HuH-7.5 (cell line): ENCODE measurements around the gene CYB5D1.

Experiments used
- DNase-seq: peaks from one replicate; pipeline ENCODE4 v3.0.0; 2011; ENCODE audit warnings: low spot score

The CYB5D1 gene

DNA sequence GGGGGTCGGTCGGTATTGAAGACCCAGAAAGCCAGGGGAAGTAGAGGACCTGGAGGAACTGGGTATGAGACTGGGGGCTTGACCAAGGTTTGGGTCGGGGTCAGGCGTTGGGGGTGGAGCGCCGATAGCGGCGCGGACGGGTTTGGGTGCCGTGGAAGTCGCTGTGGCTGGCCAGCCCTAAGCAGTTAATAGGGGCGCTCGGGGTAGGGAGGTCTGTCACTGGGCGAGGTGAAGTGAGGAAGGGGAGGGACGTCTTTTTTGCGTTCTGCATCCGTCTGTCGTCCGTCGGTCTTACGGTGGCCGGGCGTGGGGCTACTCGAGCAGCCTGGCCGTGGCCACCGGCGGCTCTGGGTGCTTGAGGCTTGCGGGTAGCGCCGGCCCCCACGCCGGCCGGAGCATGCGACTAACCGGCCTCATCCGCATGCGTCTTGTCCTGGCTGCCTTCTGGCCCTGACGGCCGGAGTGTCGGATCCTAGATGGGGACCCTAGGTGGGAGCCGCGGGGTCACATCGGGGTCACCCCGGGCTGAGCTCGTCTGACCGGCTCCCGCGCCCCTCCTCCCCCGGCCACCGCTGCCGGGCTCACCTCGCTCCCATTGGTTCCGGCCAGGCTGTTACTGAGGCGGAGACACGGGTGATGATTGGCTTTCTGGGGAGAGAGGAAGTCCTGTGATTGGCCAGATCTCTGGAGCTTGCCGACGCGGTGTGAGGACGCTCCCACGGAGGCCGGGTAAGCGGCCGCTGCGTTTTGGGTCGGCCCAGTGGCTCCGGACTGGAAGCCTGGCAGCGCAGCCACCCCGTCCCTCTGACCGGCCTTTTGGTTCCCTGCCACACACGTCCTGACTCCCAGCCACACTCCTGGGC, 13.3 kb upstream of the CYB5D1 start:
- peak; percentile 96 for DNase-seq

DNA sequence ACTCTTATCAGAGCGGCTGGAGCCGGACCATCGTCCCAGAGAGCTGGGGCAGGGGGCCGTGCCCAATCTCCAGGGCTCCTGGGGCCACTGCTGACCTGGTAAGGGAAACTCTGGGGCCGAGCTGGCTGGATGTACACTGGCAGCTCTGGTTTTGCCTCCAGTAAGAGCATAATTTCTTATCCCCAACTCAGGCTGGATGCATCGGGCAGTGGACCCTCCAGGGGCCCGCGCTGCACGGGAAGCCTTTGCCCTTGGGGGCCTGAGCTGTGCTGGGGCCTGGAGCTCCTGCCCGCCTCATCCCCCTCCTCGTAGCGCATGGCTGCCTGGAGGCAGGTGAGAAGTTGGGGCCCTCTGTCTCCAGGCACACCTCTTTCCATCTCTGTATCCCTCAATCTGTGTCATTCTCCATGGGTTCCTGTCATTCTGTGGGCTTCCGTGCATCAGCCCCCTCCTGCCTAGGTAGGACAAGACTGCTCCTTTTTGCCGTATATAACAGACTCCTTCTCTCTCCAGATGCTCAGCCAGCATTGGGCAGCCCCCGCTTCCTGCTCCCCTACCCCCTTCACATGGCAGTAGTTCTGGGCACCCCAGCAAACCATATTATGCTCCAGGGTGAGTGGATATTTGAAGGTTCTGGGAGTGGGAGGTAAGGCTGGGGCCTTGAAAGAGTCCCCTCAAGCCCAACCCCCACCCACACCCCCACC, 12.3 kb upstream of the CYB5D1 start:
- no peak for DNase-seq

DNA sequence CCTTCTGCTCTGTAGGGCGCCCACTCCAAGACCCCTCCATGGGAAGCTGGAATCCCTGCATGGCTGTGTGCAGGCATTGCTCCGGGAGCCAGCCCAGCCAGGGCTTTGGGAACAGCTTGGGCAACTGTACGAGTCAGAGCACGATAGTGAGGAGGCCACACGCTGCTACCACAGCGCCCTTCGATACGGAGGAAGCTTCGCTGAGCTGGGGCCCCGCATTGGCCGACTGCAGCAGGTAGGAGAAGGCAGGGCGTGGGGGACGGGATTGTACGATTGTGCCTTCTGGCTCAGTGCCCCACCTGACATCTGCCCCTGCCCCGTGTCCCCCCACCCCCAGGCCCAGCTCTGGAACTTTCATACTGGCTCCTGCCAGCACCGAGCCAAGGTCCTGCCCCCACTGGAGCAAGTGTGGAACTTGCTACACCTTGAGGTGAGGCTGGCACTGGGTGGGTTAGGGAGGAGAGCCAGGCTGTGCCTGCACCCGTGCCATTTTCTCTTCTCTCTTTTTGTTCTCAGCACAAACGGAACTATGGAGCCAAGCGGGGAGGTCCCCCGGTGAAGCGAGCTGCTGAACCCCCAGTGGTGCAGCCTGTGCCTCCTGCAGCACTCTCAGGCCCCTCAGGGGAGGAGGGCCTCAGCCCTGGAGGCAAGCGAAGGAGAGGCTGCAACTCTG, 11.6 kb upstream of the CYB5D1 start:
- no peak for DNase-seq

DNA sequence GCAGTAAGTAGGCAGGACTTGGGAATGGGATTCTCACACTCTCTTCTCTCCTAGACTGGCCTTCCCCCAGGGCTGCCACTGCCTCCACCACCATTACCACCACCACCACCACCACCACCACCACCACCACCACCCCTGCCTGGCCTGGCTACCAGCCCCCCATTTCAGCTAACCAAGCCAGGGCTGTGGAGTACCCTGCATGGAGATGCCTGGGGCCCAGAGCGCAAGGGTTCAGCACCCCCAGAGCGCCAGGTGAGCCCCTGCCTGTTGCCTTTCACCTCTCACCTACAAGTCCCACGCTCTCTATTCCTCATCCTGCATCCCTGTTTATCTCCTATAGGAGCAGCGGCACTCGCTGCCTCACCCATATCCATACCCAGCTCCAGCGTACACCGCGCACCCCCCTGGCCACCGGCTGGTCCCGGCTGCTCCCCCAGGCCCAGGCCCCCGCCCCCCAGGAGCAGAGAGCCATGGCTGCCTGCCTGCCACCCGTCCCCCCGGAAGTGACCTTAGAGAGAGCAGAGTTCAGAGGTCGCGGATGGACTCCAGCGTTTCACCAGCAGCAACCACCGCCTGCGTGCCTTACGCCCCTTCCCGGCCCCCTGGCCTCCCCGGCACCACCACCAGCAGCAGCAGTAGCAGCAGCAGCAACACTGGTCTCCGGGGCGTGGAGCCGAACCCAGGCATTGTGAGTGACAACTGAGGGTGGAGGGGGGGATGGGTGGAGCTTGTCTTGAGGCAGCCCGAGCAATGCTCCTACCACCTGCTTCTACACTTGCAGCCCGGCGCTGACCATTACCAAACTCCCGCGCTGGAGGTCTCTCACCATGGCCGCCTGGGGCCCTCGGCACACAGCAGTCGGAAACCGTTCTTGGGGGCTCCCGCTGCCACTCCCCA, 10.8 kb upstream of the CYB5D1 start:
- DNase-seq = no peak

DNA sequence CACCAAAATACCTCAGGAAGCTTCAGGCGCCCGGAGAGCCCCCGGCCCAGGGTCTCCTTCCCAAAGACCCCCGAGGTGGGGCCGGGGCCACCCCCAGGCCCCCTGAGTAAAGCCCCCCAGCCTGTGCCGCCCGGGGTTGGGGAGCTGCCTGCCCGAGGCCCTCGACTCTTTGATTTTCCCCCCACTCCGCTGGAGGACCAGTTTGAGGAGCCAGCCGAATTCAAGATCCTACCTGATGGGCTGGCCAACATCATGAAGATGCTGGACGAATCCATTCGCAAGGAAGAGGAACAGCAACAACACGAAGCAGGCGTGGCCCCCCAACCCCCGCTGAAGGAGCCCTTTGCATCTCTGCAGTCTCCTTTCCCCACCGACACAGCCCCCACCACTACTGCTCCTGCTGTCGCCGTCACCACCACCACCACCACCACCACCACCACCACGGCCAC, 9.6 kb upstream of the CYB5D1 start:
- DNase-seq = no peak

DNA sequence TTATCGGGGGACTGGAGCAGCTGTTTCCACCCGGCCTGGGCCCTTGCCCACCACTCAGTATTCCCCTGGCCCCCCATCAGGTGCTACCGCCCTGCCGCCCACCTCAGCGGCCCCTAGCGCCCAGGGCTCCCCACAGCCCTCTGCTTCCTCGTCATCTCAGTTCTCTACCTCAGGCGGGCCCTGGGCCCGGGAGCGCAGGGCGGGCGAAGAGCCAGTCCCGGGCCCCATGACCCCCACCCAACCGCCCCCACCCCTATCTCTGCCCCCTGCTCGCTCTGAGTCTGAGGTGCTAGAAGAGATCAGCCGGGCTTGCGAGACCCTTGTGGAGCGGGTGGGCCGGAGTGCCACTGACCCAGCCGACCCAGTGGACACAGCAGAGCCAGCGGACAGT, 9.1 kb upstream of the CYB5D1 start:
- no peak for DNase-seq

DNA sequence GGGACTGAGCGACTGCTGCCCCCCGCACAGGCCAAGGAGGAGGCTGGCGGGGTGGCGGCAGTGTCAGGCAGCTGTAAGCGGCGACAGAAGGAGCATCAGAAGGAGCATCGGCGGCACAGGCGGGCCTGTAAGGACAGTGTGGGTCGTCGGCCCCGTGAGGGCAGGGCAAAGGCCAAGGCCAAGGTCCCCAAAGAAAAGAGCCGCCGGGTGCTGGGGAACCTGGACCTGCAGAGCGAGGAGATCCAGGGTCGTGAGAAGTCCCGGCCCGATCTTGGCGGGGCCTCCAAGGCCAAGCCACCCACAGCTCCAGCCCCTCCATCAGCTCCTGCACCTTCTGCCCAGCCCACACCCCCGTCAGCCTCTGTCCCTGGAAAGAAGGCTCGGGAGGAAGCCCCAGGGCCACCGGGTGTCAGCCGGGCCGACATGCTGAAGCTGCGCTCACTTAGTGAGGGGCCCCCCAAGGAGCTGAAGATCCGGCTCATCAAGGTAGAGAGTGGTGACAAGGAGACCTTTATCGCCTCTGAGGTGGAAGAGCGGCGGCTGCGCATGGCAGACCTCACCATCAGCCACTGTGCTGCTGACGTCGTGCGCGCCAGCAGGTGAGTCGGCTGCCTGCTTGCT, 8.6 kb upstream of the CYB5D1 start:
- no peak for DNase-seq

DNA sequence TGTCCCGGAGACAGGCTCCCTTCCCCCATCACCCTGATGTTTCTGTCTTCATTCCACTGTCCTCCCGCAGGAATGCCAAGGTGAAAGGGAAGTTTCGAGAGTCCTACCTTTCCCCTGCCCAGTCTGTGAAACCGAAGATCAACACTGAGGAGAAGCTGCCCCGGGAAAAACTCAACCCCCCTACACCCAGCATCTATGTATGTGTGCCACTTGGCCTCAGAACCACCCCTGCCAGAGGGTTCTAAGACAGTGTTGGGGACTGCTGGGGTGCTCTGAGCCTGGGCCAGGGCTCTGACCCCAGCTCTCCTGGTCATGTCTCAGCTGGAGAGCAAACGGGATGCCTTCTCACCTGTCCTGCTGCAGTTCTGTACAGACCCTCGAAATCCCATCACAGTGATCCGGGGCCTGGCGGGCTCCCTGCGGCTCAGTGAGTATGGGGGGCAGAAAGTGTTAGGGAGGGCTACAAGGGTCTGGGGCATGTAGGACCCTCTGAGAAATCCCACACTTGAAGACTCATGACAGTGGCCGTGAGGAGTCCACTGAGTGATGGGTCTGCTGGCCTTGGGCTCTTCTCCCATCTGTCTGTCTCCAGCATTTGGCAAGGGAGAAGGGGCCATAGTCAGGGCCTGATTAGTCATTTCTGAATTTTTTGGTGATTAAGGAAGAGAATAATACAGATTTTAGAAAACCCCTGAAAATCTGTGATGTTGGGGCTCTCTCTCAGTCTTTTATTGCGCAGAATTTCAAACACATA, 7.9 kb upstream of the CYB5D1 start:
- DNase-seq = no peak

DNA sequence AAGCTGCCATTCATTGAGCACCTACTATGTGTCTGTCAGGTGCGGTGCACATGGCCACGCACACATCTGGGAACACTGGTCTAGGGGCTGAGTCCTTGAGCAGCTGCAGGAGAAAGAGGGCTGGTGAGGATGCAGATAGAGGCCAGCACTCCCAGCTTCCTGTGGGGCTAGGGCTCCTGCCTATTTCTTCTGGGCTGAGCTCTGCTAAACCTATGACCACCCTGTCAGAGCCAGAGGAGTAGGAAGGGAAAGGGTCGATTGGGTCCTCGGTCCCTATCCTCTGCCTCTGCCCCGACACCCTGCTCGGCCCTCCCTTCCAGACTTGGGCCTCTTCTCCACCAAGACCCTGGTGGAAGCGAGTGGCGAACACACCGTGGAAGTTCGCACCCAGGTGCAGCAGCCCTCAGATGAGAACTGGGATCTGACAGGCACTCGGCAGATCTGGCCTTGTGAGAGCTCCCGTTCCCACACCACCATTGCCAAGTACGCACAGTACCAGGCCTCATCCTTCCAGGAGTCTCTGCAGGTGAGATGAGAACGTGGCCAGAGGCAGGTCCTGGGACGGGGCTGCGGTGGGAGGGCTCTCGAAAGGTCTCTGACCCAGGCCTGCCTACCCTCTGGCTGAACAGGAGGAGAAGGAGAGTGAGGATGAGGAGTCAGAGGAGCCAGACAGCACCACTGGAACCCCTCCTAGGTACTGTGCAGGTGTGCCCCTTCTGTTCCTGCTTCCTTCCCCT, 6.9 kb upstream of the CYB5D1 start:
- no peak for DNase-seq

DNA sequence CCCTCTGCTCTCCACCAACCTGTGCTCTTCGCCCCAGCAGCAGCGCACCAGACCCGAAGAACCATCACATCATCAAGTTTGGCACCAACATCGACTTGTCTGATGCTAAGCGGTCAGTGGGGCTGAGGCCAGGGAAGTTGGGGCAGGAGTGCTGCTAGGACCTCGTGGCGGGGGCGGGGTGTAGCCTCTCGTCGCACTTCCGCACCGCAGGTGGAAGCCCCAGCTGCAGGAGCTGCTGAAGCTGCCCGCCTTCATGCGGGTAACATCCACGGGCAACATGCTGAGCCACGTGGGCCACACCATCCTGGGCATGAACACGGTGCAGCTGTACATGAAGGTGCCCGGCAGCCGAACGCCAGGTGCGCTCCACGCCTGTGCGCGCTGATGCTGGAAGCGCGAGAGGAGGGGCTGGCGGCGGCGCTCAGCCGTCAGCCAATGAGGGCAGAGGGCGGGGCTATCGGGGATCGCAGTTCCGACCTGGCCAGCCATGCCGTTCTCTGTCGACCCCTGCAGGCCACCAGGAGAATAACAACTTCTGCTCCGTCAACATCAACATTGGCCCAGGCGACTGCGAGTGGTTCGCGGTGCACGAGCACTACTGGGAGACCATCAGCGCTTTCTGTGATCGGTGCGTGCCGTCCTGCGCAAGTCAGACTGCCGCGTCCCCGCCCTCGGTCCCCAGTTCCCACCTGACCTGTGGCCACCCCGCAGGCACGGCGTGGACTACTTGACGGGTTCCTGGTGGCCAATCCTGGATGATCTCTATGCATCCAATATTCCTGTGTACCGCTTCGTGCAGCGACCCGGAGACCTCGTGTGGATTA, 6.2 kb upstream of the CYB5D1 start:
- peak; percentile 70 for DNase-seq

DNA sequence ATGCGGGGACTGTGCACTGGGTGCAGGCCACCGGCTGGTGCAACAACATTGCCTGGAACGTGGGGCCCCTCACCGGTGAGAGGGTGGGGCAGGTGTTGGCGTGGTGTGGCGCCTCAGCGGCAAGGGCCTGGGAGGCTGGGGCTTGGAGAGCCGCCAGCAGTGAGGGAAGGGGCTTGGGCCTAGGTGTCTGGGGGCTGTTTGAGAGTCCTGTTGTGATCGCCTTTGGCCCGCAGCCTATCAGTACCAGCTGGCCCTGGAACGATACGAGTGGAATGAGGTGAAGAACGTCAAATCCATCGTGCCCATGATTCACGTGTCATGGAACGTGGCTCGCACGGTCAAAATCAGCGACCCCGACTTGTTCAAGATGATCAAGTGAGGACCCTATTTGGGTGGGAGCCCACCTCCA, 5.5 kb upstream of the CYB5D1 start:
- no peak for DNase-seq

DNA sequence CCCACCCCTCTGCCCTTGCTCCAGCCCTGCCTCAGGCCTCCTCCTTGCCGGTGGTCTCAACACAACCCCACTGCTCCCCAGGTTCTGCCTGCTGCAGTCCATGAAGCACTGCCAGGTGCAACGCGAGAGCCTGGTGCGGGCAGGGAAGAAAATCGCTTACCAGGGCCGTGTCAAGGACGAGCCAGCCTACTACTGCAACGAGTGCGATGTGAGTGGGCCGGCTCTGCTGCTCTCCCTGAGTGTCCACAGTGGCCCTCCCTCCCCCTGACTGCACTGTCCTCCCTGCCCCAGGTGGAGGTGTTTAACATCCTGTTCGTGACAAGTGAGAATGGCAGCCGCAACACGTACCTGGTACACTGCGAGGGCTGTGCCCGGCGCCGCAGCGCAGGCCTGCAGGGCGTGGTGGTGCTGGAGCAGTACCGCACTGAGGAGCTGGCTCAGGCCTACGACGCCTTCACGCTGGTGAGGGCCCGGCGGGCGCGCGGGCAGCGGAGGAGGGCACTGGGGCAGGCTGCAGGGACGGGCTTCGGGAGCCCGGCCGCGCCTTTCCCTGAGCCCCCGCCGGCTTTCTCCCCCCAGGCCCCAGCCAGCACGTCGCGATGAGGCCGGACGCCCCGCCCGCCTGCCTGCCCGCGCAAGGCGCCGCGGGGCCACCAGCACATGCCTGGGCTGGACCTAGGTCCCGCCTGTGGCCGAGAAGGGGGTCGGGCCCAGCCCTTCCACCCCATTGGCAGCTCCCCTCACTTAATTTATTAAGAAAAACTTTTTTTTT, 4.7 kb upstream of the CYB5D1 start:
- no peak for DNase-seq

DNA sequence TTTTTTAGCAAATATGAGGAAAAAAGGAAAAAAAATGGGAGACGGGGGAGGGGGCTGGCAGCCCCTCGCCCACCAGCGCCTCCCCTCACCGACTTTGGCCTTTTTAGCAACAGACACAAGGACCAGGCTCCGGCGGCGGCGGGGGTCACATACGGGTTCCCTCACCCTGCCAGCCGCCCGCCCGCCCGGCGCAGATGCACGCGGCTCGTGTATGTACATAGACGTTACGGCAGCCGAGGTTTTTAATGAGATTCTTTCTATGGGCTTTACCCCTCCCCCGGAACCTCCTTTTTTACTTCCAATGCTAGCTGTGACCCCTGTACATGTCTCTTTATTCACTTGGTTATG, 4.1 kb upstream of the CYB5D1 start:
- no peak for DNase-seq

DNA sequence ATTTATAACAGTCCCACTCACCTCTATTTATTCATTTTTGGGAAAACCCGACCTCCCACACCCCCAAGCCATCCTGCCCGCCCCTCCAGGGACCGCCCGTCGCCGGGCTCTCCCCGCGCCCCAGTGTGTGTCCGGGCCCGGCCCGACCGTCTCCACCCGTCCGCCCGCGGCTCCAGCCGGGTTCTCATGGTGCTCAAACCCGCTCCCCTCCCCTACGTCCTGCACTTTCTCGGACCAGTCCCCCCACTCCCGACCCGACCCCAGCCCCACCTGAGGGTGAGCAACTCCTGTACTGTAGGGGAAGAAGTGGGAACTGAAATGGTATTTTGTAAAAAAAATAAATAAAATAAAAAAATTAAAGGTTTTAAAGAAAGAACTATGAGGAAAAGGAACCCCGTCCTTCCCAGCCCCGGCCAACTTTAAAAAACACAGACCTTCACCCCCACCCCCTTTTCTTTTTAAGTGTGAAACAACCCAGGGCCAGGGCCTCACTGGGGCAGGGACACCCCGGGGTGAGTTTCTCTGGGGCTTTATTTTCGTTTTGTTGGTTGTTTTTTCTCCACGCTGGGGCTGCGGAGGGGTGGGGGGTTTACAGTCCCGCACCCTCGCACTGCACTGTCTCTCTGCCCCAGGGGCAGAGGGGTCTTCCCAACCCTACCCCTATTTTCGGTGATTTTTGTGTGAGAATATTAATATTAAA, 3.6 kb upstream of the CYB5D1 start:
- DNase-seq = no peak

DNA sequence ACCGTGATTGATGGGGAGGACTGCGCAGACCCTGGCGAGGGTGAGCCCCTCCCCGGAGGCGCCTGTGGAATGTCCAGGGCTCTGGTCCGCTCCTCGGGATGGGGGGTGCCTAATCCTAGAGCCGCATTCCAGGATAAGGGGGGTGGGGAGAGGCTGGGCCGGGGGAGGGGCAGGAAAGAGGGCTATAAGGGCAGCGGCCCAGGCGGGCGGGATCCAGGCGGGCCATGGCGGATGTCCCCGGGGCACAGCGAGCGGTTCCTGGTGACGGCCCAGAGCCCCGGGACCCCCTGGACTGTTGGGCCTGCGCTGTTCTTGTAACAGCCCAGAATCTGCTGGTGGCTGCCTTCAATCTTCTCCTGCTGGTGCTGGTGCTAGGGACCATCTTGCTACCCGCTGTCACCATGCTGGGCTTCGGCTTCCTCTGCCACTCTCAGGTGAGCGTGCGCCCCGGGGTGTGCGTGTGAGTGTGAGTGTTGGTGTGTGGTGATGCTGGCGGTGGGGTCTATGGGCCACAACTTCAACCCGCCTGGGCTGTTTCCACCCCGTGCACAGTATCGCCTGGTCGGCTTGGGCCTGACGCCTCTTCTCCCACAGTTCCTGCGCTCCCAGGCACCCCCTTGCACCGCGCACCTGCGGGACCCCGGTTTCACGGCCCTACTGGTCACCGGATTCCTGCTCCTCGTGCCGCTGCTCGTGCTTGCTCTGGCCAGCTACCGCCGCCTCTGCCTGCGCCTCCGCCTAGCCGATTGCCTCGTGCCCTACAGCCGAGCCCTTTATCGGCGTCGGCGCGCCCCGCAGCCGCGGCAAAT, 2.7 kb upstream of the CYB5D1 start, which contains the start of gene TMEM88:
Gene TMEM88, plus strand, starts transcription at position 216 of the 809 bp plus-strand sequence. Its CDS starts 9 bp downstream, at position 225.
- DNase-seq = no peak

DNA sequence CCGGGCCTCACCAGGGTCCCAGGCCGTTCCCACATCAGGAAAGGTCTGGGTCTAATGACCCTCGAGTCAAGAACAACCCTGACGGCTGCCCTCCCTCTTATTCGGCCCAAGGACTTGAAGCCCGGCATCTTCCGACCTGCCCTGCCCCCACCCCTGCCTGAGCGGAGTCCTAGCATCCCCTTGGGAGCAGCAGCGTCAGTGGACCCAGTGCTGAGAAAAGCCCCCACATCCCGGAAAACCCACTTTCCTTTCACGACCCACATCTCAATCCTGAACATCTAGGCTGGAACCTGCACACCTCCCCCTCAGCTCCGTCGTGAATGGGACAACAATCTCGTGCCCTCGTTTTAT, 2.2 kb upstream of the CYB5D1 start:
- DNase-seq = no peak
